CD4-positive, alpha-beta T cell treated with Interleukin-10 for 1 hour (primary cell): ENCODE data around the gene KIAA2012.

Experiments
- DNase-seq: peaks from one replicate; pipeline ENCODE4 v3.0.0-alpha.2; 2020

The KIAA2012 gene

DNA sequence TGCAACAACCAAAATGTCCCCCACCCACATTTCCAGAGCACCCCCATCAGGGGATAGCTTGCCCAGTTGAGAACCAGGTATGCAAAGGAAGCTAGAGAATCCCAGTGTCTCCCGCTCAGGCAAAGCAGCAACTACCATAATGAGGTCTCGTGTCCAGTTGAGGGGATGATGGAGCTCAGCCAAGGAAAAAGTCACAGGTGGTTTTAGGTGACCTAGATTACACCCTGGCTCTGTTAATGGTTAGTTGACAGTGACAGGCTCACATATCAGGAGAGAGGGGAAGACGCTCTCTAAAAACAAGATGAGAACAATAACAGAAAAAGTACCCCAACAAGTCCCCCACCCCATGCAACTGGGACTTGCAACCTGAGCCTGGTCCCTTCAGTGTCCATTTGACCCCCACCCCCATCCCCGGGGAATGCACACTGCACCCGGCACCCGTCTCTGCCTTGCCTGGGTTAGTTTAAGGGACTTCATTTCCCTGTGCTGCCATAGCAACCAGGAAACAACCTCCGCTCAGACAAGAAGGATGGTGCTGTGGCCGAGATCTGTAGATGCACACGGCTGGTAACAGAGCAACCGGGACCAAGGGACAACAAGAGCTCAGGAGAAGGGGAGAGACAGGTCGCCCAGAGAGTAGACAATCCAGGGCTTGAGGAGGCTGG, at the start of gene KIAA2012:
KIAA2012 (plus strand) TSS at position 519 of the 665 bp plus-strand sequence. CDS start 373 bp downstream, outside the sequence.
- DNase-seq: no peak

DNA sequence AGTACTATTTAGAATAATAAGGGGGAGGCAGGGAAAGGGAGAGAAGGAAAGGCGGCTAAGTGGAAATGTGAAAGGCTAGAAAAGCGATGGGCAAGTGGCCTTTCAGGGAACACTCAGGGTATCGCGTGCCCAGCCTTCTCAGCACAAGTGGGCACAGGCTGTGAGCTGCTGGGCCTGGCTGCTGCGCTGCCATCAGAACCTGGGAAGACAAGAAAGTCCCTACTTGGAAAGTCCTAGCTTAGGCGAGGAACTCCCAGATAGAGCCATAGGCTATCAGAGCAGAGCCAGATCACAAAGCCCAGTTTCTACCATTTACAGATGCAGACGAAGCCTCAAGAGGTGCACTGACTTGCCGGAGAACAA, 49.2 kb upstream of the KIAA2012 start:
- no peak for DNase-seq

DNA sequence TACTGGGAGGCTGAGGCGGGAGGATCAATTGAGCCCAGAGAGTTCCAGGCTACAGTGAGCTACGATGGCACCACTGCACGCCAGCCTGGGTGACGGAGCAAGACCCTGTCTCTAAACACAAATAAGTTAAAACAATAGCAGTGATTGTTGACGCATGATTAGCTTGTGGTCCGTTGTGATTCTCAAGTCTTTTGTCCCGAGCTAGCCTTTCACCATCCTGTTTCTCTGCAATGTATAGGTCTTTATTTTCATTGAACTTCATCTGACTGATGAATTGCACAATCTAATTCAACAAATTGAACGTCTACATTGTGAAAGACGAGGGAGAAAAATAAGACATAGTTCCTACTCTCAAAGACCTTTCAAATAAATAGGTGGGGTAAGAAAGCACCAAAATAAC, 48.2 kb upstream of the KIAA2012 start:
- no peak for DNase-seq

DNA sequence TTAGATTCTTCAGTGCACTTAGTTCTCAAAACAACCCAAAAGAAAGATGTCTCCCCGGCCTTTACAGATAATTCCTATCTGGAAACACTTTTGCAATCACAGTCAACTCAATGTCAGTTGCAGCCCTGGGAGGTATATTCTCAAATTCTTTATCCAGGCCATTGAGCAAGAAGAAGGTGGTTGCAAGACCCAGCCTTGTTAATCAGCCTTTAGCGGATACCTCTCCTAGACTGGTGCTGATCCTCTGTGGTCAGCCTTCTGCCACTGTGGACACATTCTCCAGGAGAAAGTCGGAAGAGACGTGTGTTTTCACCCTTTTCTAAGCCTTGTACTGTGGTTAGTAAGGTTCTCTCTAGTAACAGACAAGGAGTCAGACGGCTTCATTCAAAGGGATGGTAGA, 47.2 kb upstream of the KIAA2012 start:
- no peak for DNase-seq

DNA sequence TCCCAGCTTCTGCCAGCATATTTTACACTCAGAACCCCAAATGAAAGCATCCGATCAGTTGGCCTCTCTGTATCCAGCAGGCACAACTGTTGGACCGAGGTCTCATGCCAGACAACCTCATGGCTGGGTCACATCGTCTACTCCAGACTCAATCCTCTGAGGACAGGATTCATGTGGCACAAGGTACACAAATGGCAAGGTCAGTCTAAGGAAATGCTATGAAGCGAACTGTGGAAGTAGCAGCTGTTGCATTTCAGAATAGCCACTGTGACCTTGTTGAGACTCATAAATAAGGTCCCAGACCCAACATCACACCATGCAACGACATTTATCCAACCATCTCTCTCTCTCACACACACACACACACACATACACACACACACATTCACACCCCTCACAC, 46.5 kb upstream of the KIAA2012 start:
- no peak for DNase-seq

DNA sequence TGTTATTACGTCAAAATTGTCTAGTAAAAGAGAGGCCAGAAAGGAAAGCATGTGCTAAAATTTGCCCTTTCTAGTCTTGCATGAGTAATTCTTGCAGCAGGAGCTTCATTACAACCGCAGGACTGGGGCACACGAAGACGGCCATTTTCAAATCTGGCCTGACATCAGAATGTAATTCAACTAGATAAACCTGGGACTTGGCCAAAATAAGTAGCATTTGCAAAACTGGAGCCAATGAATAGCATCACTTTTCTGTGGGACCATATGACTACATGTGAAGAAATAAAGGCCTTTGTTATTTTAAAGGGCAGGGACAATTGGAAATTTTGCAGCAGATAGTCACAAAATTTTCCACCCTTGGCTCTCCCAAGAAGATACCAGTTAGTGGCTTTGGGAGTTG, 42.4 kb upstream of the KIAA2012 start:
- no peak for DNase-seq

DNA sequence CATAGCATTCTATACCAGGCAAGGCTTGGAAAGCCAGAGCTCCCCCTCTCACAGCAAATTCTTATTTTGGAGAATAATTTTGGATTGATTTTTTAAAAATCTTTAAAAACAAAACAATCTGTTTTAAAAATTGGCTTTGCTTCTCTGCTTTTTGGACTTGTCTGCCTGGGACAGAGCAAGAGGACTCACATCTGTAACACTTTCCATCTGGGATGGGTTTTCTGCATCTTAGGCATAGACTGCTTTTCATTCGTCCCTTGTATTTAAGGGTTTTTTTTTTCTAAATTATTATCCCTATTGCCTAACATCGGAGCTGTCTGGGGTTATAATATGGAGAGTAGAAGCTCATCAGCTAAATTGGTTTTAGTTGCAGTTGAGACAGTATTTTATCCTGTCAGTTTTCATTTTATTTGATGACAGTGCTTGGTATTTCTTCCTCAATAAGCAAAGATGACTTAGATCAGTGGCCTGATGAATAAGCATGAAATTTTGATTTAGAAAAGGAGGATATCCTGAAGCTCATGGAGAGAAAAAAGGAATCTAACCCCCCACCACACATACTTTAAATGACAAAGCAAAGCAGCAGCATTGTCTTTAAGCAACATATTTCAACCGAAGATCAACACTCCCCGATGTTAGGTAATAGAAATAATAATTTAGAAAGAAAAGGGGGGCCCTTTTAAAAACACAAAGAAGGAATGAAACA, 41.7 kb upstream of the KIAA2012 start:
- no peak for DNase-seq

DNA sequence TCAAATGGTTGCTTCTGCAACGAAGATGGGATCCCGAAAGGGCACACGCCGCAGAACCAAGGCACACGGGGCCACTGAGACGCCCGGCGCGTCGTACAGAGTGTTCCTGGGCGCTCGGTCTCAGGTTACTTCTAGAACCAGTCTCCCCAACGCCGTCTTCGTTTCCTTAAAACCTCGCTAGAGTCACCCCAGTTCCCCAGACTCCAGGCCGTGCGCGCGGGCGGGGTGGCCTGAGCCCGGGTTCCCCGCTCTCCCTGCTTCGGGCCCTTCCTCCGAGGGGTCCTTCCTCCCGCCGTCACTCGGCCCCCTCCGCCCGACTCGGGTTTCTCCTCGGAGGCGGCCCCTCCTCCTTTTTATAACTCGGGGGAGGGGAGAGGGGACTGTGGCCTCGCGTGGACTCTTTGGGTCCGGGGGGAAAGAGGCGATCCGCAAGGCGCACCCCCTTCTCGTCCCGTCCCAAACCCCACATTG, 40.2 kb upstream of the KIAA2012 start:
- DNase-seq: peak; percentile 33

DNA sequence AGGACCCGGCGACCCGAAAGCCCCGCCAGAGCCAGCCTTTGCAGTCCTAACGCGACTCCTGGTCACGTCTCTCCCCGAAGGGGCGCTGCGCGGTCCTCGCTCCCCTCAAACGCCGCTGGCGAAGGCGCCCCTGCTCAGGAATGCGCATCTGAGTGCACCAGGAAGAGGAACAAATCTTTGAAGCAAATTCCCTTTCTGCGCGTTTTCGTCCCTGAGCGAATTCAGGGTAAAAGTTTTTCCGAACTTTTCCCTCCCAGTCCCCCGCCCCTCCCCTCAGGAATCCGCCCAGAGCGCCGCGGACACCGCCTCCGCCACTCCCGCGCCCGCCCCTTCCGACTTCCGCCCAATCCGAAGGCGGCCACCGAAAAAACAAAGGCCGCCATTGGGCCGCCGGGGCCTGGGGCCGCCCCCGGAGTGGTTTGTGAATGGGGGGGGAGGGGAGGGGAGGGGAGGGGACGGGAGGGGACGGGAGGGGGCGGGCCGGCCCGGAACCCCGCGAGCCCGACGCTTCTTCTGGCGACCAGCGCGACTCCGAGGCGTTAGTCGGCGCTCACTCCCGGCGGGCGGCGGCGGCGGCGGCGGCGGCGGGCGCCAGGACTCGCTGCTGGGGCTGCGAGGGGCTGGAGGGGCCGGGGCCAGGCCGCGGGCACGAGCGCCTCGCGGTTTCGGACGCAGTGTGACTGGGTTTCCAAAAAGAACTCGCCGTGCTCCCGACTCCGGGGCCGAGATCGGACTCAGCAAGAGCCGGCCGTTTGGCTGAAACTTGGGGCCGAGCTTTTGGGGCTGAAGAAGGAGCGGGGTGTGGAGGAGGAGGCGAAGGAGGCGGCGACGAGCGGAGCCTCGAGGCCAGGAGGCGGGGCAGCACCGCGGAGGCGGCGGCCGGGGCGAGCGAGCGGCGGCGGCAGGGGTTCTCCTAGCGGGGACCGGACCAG, 39.5 kb upstream of the KIAA2012 start, which contains the start of gene FZD7:
FZD7 (plus strand) TSS at position 539 of the 932 bp plus-strand sequence. CDS start 793 bp downstream, outside the sequence.
- peak; percentile 89 for DNase-seq

DNA sequence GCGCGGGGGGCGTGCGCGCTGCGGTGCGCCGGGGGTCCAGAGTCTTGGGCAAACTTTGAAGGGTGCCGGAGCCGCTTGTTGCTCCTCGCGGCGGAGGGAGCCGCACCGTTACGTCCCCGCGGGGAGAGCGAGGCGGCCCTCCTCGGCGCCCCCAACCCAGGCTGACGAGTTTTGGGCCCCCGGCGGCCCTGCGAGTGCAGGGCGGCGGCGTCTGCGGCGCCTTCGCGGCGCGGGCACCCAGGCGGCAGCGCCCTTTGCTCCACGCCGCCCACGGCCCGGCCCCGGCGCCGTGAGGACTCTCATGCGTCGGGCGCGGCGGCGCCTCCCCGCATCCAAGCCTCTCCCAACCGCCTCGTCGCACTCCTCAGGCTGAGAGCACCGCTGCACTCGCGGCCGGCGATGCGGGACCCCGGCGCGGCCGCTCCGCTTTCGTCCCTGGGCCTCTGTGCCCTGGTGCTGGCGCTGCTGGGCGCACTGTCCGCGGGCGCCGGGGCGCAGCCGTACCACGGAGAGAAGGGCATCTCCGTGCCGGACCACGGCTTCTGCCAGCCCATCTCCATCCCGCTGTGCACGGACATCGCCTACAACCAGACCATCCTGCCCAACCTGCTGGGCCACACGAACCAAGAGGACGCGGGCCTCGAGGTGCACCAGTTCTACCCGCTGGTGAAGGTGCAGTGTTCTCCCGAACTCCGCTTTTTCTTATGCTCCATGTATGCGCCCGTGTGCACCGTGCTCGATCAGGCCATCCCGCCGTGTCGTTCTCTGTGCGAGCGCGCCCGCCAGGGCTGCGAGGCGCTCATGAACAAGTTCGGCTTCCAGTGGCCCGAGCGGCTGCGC, 38.6 kb upstream of the KIAA2012 start:
- DNase-seq: peak; percentile 26

DNA sequence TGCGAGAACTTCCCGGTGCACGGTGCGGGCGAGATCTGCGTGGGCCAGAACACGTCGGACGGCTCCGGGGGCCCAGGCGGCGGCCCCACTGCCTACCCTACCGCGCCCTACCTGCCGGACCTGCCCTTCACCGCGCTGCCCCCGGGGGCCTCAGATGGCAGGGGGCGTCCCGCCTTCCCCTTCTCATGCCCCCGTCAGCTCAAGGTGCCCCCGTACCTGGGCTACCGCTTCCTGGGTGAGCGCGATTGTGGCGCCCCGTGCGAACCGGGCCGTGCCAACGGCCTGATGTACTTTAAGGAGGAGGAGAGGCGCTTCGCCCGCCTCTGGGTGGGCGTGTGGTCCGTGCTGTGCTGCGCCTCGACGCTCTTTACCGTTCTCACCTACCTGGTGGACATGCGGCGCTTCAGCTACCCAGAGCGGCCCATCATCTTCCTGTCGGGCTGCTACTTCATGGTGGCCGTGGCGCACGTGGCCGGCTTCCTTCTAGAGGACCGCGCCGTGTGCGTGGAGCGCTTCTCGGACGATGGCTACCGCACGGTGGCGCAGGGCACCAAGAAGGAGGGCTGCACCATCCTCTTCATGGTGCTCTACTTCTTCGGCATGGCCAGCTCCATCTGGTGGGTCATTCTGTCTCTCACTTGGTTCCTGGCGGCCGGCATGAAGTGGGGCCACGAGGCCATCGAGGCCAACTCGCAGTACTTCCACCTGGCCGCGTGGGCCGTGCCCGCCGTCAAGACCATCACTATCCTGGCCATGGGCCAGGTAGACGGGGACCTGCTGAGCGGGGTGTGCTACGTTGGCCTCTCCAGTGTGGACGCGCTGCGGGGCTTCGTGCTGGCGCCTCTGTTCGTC, 37.7 kb upstream of the KIAA2012 start:
- peak; percentile 26 for DNase-seq

DNA sequence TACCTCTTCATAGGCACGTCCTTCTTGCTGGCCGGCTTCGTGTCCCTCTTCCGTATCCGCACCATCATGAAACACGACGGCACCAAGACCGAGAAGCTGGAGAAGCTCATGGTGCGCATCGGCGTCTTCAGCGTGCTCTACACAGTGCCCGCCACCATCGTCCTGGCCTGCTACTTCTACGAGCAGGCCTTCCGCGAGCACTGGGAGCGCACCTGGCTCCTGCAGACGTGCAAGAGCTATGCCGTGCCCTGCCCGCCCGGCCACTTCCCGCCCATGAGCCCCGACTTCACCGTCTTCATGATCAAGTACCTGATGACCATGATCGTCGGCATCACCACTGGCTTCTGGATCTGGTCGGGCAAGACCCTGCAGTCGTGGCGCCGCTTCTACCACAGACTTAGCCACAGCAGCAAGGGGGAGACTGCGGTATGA, 37.1 kb upstream of the KIAA2012 start:
- DNase-seq: no peak

DNA sequence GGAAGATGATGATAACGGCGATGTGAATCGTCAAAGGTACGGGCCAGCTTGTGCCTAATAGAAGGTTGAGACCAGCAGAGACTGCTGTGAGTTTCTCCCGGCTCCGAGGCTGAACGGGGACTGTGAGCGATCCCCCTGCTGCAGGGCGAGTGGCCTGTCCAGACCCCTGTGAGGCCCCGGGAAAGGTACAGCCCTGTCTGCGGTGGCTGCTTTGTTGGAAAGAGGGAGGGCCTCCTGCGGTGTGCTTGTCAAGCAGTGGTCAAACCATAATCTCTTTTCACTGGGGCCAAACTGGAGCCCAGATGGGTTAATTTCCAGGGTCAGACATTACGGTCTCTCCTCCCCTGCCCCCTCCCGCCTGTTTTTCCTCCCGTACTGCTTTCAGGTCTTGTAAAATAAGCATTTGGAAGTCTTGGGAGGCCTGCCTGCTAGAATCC, 36.4 kb upstream of the KIAA2012 start:
- DNase-seq: no peak

DNA sequence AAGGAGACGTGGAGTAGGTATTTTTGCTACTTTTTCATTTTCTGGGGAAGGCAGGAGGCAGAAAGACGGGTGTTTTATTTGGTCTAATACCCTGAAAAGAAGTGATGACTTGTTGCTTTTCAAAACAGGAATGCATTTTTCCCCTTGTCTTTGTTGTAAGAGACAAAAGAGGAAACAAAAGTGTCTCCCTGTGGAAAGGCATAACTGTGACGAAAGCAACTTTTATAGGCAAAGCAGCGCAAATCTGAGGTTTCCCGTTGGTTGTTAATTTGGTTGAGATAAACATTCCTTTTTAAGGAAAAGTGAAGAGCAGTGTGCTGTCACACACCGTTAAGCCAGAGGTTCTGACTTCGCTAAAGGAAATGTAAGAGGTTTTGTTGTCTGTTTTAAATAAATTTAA, 36.0 kb upstream of the KIAA2012 start:
- DNase-seq: no peak

DNA sequence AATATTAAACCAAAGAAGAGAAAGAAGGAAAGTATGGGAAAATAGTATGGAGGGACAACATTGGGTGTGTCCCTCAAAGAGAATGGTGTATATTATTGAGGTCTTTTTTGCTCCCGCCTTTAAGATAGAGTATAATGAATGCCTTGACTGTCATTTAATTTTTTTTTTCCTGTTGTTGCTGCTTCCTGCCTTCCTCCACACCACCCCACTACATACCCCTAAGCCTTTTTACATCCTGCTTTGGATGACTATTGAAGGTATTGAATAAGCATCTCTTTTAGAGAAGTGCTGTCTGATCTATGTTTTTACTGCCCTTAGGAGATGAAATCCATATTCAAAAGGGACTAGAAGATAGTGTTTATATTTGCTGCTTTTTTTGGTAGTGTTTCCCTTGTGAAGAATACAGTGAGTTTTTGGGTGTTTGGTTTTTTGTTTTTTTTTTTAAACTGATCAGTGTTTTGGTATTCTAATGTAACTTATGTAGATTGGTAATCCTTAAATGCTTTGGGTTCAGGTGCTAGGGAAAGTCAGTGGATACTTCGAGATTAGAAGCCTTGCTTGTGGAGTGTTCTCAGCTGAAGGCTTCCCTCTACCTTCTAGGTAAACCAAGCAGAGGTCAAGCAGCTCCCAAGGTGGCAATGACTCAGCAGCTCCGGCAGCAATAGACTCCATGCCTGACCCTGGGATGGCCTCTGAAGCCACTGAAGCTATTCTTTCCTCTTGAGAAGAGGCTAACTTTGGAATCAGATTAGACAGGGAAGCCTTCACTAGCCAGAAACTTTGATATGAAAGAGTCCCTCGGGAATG, 34.4 kb upstream of the KIAA2012 start:
- DNase-seq: no peak

DNA sequence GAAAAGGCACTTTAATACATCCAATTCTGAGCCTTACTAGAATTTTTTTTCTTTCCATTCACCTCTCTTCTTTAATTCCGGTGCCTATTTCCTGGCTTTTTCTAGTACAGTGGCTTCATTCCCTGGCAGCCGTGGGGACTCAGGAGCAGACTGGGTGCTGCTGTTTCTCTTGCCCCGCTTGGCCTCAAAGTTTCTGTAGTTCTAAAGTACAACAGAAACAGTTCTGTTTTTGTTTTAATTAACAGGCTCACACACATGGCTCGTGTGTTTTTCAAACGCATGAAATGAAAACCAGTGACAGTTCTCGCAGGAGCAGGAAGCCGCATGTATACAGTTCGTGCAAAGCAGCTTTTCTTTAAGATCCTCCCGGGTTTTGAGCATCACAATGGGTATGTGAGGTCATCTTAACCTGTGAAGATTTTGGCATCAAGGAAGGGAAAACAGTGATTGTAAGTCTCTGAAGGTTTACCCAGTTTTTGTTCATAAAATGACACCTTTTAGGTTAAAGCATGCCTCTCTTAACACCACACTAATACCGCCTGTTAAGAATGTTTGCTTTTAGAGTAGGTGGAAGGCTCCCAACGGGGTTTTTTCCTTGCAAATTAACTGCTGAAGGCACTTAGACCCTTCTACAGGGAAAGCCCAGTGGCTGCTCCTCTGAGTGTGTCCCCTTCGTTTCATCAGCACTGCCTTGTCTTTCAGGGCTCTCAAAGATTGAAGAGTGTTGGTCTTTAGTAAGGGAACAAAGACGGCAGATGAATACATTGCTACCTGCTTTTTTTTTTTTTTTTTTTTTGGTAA, 33.6 kb upstream of the KIAA2012 start:
- DNase-seq: no peak

DNA sequence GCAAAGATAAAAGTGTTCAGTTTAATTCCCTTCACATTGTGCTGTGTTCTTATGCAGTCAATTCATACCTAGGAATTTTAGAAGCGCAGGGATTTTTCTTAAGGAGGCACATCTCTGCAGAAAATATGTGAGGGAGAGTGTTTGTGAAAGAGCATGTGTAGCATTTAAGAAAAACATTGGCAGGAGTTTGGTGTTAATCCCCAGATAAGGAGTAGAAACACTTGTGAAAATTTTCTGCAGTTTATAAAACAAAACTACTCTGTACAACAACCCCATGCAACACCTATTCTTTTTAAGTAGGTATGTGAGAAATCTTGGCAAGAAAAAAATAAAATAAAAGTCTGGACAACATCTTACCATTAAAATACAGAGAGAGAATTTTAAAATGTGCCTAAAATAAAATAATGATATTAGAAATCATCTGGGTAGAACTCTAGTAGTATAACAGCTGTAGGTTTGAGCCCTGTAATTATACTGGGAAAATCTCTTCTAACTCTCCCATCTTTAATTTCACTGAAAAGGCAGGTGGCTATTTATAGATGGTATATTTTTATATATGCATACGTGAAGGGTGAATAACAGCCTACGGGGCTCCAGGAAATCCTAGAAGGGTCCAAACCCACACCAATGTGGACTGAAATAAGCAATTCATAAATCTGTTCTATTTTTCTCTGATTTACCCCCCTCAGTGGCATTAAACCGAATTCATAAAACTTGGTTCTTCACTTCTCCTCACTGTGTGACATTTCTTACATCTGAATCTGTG, 32.8 kb upstream of the KIAA2012 start:
- DNase-seq: no peak

DNA sequence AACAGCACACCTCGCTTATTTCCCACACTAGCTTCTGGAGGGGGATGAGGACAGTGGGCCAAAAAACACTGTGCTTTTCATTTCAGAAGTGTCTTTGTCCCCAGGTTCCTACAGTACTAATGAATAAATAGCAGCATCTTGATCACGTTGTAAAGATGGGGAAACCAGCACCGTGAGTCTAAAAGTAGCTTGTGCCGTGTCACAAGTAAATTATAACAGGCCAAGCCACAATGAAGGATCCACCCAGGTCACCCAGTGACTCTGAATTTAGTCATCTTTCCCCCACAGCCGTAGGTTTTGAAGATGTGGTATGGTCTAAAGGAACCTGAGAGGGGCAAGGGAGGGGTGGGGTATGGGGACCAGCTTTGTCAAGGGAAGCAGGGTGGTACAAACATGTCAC, 30.6 kb upstream of the KIAA2012 start:
- no peak for DNase-seq

DNA sequence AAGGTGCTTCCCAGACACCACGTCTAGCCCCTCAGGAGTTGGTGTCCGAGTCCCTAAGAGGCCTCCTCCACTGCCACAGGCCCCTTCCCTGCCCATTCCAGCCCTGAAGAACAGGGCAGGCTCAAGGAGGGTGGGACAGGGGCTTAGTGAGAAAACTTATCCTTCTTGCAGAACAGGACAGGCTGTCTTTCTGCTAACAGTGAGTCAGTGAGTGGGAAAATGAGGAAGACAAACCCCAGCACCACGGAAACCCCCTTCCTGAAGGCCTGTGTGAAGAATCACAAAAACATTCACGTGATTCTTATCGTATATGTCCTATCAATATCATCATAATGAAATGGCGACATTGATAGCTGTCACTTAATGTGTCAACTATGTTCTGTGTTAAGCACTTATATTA, 29.6 kb upstream of the KIAA2012 start:
- DNase-seq: no peak
